CD4-positive, alpha-beta T cell treated with Interleukin-2 at 100 ng/mL for 4 hours (primary cell): ENCODE data around the gene UBN2.
A peak's percentile ranks its signal among the peaks of the same experiment; 100 is the strongest.
"Not testable (repeated sequence)": the region's sequence is repeated elsewhere in the genome, so short reads cannot be mapped to it uniquely, and the experiment has no call there.

Experiments
- DNase-seq: peaks from one replicate; pipeline ENCODE4 v3.0.0-alpha.2; 2020; ENCODE audit warnings: low spot score

The UBN2 gene

DNA sequence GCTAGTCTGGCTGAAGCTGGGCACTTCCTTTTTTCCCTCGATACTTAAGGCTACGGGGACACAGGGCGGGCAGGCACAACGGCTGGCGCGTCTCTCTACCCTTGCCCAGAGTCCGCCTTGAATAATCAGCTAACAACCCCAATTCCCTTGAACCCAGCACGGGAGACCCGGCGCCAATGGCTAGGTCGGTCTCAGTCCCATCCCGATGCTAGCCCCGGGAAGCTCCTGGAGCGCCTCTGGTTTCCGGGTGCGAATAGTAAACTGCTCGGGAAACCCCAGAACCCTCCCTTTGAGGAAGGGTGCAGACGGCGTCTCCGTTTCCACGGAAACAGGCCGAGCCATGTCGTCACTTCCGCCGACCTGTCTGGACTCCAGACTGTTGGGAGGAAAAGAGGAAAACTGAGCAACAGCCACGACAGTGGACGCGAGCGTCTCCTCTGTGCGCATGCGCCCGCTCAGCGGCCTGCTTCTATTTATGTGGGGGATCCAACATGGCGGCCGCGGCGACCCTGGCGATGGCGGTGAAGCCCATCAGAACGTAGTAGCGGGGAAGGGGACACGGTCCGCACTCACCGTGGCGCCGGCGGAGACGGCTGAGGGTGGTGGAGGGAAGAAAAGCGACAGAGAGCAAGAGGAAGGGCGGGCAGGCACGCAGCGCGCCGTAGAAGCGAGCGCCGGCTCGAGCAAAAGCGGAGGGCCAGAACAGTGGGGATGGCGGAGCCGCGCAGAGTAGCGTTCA lies at the start of gene UBN2:
UBN2 (plus strand) TSS at position 464 of the 739 bp plus-strand sequence; CDS start at position 712, 248 bp downstream.
- DNase-seq, result peak; percentile 95

DNA sequence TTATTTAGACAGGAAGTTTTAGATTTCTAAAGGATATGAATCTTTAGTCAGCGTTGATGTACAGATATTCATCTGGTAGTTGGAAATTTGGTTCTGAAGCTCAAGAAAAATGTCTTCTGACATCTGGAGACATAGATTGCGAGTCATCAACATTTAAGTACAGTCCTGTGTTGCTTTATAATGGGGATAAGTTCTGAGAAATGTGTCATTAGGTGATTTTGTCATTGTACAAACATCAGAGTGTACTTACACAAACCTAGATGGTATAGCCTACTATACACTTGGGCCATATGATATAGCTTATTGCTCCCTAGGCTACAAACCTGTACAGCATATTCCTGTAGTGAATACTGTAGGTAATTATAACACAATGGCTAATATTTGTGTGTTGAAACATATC lies 49.6 kb upstream of the UBN2 start:
- no peak for DNase-seq

GRCh38 chr7:139182363-139182762 lies 48.7 kb upstream of the UBN2 start:
- DNase-seq, result no peak

GRCh38 chr7:139183251-139183650 lies 47.8 kb upstream of the UBN2 start:
- DNase-seq, result no peak

DNA sequence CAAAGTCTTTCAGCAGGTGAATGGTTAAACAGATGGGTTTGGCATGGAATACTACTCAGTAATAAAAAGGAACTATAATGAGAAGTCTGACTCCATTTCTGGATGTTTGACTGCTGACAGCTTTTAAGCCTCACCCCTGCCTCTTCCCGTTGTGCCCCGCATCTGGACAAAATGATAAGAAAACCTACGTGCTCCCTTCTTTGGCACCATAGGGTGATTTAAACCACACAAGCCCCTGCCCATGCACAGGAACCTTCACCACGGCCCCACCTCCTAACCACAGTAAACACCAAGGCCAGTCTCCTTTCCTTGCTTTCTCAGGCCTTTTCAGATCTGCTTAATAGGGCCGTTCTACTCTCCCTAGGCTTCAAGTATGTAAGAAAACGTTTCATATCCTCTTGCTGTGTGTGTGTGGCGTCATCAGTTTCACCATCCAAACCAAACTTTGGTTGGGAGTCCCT lies 47.1 kb upstream of the UBN2 start:
- no peak for DNase-seq

DNA sequence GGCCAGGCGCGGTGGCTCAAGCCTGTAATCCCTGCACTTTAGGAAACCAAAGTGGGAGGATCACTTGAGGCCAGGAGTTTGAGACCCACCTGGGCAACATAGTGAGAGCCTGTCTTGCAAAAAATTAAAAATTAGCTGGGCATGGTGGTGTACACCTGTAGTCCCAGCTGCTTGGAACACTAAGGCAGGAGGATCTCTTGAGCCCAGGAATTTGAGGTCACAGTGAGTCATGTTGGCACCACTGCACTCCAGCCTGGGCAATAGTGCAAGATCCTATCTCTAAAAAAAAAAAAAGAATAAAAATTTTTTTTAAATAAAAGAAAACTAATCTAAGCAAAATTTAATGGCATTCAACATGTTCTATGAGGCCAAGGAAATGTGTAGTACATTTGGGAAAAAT lies 44.9 kb upstream of the UBN2 start:
- DNase-seq, result no peak

DNA sequence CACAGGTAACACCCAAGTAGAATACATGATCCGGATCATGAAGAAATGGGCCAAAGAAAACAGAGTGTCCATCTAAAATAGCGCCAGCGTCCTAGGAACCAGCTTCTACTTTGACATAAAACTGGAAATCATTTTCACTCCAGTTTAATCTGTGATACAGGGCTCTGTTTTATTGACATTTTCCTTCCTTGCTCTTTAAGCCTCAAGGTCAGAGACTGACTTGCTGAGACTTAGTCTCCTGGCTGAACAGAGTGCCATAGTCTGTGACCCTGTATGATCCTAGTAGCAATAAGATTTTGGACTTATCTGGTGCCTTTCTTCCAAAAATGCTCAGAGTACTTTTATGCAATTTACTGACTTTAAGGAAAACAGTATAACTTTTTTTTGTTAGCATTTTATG lies 41.7 kb upstream of the UBN2 start:
- DNase-seq, result no peak

GRCh38 chr7:139192014-139192706 lies 38.9 kb upstream of the UBN2 start:
- DNase-seq, result no peak

- DNase-seq, result no peak
Observed at GRCh38 chr7:139200382-139200781, 30.7 kb upstream of the UBN2 start.

GRCh38 chr7:139203992-139204391 lies 27.0 kb upstream of the UBN2 start:
- DNase-seq, result no peak

GRCh38 chr7:139205843-139206242 lies 25.2 kb upstream of the UBN2 start:
- DNase-seq, result no peak

- no peak for DNase-seq
Observed at GRCh38 chr7:139212133-139212532, 18.9 kb upstream of the UBN2 start.

DNA sequence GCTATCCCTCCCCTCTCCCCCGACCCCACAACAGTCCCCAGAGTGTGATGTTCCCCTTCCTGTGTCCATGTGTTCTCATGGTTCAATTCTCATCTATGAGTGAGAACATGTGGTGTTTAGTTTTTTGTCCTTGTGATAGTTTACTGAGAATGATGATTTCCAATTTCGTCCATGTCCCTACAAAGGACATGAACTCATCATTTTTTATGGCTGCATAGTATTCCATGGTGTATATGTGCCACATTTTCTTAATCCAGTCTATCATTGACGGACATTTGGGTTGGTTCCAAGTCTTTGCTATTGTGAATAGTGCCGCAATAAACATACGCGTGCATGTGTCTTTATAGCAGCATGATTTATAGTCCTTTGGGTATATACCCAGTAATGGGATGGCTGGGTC lies 17.5 kb upstream of the UBN2 start:
- not testable (repeated sequence) for DNase-seq

DNA sequence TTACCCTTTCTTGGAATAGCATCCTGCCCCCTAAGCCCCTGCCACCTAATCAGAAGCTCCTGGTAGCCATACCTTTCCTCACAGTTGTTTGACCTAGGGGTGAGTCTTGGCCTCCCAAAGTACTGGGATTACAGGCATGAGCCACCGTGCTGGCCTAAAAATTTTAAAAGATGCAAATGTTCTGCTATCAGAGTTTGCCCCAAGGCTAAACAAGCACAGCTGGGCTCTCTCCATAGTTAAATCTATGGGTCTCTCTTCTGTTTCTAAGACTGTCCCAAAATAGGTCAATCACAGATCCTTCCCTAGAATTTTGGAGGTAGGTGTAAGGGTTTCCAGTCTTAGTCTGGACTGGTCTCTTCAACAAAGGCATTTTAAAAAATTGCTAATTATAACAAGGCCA lies 12.9 kb upstream of the UBN2 start:
- DNase-seq, result no peak

DNA sequence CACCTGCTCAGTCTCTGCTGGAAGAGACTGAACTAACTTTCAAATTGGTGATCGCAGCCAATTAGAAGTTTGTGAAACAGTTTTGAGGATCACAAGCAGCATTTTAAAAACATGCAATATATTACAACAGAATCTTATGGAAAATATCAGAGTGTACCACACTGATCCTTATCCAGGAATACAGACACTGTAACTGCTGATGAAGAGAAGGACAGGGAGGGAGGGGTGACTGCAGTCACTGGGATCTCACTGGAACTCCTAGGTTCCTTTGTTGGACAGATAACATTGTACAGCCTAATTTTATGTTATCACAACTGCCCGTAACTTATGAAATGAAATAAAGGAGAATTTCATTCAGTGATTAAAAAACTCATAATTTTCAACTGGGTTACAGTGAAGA lies 6.8 kb upstream of the UBN2 start:
- no peak for DNase-seq

DNA sequence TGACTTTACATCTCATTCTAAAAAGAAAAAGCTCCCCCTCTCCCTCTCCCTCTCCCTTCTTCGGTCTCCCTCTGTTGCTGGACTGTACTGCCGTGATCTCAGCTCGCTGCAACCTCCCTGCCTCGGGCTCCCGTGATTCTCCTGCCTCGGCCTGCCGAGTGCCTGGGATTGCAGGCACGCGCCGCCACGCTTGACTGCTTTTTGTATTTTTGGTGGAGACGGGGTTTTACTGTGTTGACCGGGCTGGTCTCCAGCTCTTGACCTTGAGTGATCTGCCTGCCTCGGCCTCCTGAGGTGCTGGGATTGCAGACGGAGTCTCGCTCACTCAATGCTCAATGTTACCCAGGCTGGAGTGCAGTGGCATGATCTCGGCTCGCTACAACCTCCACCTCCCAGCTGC lies 6.2 kb upstream of the UBN2 start:
- DNase-seq, result not testable (repeated sequence)

- not testable (repeated sequence) for DNase-seq
Observed at GRCh38 chr7:139225286-139226157, 5.5 kb upstream of the UBN2 start.

DNA sequence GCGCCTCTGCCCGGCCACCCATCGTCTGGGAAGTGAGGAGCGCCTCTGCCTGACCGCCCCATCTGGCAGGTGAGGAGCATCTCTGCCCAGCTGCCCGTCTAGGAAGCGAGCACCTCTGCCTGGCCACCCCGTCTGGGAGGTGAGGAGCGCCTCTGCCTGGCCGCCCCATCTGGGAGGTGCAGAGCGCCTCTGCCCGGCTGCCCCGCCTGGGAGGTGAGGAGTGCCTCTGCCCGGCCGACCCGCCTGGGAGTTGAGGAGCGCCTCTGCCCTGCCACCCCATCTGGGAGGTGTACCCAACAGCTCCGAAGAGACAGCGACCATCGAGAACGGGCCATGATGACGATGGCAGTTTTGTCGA lies 4.9 kb upstream of the UBN2 start:
- DNase-seq, result not testable (repeated sequence)

DNA sequence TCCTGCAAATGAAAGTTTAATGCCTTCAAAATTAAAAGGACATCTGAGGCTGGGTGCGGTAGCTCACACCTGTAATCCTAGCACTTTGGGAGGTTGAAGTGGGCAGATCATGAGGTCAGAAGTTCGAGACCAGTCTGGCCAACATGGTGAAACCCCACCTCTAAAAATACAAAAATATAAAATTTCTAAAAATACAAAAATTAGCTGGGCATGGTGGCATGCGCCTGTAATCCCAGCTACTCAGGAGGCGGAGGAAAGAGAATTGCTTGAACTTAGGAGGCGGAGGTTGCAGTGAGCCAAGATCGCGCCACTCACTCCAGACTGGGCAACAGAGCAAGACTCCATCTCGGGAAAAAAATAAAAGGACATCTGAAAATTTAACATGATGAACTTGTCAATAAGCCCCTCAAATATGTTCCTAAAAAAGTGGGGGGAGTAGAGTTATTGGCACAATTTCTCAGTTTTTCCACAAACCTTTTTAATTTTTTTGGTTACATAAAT lies 4.0 kb upstream of the UBN2 start:
- DNase-seq, result not testable (repeated sequence)

DNA sequence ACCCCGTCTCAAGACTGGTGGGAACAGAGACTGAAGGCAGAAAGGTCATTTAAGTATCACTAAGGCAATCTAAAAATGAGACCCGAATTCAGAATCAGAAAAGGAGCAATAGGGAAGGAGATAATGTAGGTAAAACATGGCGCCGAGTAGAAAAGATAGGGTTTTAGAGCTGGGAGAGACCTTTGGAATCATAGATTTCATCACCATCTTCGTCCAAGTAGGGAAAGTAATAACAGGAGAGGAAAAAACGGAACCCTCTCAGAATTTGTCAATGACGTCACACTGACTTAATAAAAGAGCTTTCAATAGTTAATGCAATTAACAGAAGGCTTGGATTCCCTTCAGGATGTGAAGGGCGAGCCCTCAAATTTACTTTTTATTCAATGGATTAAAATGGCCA lies 1.0 kb upstream of the UBN2 start:
- DNase-seq, result no peak

DNA sequence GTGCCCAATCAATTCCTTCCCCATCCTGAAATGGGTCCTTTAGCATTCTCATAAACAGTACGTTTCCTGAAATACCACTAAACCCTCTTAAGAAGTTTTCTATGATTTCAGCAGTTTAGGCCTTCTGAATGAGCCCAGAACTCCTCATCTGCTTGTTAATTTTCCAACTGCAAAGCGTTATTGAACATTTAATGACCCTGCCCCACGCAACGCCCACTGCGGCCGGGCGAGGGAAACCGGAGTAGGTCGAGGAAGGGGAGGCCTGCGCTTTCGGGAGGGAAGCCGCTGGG lies 608 bp upstream of the UBN2 start:
- no peak for DNase-seq

- DNase-seq, result no peak
Observed at GRCh38 chr7:139231513-139232376, 708 bp downstream of the UBN2 start.
